A549 (cell line): ENCODE measurements around the gene CRYZ.

Source experiments
- CHD2 ChIP-seq: fragments of 150-350 bp; IDR thresholded peaks from 2 replicates; pipeline ENCODE4 v1.6.1; 2014; ENCODE audit warnings: low read length; ENCODE audit not compliant: partially characterized antibody
- EP300 ChIP-seq, 2 experiments: fragments of >200 bp; sonication (Bioruptor Twin); formaldehyde crosslinking; IDR thresholded peaks; 2 replicates in 1 of 2; 3 replicates in 1 of 2; pipeline ENCODE4 v1.6.1; 2016 to 2017
- FOSB ChIP-seq: fragments of 250-450 bp; sonication (Bioruptor Pico); IDR thresholded peaks from 2 replicates; pipeline ENCODE4 v1.5.0; 2020; ENCODE audit warnings: mild to moderate bottlenecking, moderate library complexity
- MAFK ChIP-seq: fragments of 450-650 bp; IDR thresholded peaks from 2 replicates; pipeline ENCODE4 v1.6.1; 2014; ENCODE audit not compliant: partially characterized antibody
- MAX ChIP-seq: IDR thresholded peaks from 2 replicates; pipeline ENCODE4 v1.6.1; 2012
- MYC ChIP-seq: IDR thresholded peaks from 2 replicates; pipeline ENCODE4 v1.6.1; 2012; ENCODE audit warnings: mild to moderate bottlenecking, inconsistent platforms, low read length, improper control_type of control experiment, borderline replicate concordance
- POLR2A ChIP-seq: IDR thresholded peaks from 2 replicates; pipeline ENCODE4 v1.6.1; 2012; ENCODE audit warnings: mild to moderate bottlenecking, low read length
- RAD21 ChIP-seq, 2 experiments: fragments of >200 bp in 1 of 2; sonication (Bioruptor Twin) in 1 of 2; formaldehyde crosslinking in 1 of 2; IDR thresholded peaks in 1 of 2; conservative IDR thresholded peaks in 1 of 2; 2 replicates in 1 of 2; 3 replicates in 1 of 2; pipeline ENCODE4 v1.6.1; 2012 to 2018; ENCODE audit warnings: inconsistent platforms in 1 of 2
- TF ChIP-seq, protein P1 (sequence below): fragments of >200 bp; sonication (Bioruptor Twin); formaldehyde crosslinking; IDR thresholded peaks from 3 replicates; pipeline ENCODE4 v1.5.1; 2016
- TF ChIP-seq, protein P2 (sequence below): IDR thresholded peaks from 2 replicates; pipeline ENCODE4 v1.6.1; 2012; ENCODE audit warnings: low read depth, borderline replicate concordance
- TF ChIP-seq, protein P3 (sequence below): fragments of 200-600 bp; sonication (generic); IDR thresholded peaks from 2 replicates; pipeline ENCODE4 v1.6.1; 2016; ENCODE audit warnings: antibody characterized with exemption, mild to moderate bottlenecking, moderate library complexity

- TF ChIP-seq, protein P1, sequence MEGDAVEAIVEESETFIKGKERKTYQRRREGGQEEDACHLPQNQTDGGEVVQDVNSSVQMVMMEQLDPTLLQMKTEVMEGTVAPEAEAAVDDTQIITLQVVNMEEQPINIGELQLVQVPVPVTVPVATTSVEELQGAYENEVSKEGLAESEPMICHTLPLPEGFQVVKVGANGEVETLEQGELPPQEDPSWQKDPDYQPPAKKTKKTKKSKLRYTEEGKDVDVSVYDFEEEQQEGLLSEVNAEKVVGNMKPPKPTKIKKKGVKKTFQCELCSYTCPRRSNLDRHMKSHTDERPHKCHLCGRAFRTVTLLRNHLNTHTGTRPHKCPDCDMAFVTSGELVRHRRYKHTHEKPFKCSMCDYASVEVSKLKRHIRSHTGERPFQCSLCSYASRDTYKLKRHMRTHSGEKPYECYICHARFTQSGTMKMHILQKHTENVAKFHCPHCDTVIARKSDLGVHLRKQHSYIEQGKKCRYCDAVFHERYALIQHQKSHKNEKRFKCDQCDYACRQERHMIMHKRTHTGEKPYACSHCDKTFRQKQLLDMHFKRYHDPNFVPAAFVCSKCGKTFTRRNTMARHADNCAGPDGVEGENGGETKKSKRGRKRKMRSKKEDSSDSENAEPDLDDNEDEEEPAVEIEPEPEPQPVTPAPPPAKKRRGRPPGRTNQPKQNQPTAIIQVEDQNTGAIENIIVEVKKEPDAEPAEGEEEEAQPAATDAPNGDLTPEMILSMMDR = no peak
- TF ChIP-seq POLR2A (no peak), EP300 (IDR thresholded peaks at IDR 0.05) (no peak), MAX (no peak), MYC (no peak), RAD21 (conservative IDR thresholded peaks at IDR 0.05 in 1 of 2, IDR thresholded peaks at IDR 0.05 in 1 of 2) (no peak), MAFK (no peak), CHD2 (no peak), FOSB (CRISPR knock-in tag) (no peak)
- TF ChIP-seq, protein P2, sequence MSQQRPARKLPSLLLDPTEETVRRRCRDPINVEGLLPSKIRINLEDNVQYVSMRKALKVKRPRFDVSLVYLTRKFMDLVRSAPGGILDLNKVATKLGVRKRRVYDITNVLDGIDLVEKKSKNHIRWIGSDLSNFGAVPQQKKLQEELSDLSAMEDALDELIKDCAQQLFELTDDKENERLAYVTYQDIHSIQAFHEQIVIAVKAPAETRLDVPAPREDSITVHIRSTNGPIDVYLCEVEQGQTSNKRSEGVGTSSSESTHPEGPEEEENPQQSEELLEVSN = no peak
- TF ChIP-seq, protein P3, sequence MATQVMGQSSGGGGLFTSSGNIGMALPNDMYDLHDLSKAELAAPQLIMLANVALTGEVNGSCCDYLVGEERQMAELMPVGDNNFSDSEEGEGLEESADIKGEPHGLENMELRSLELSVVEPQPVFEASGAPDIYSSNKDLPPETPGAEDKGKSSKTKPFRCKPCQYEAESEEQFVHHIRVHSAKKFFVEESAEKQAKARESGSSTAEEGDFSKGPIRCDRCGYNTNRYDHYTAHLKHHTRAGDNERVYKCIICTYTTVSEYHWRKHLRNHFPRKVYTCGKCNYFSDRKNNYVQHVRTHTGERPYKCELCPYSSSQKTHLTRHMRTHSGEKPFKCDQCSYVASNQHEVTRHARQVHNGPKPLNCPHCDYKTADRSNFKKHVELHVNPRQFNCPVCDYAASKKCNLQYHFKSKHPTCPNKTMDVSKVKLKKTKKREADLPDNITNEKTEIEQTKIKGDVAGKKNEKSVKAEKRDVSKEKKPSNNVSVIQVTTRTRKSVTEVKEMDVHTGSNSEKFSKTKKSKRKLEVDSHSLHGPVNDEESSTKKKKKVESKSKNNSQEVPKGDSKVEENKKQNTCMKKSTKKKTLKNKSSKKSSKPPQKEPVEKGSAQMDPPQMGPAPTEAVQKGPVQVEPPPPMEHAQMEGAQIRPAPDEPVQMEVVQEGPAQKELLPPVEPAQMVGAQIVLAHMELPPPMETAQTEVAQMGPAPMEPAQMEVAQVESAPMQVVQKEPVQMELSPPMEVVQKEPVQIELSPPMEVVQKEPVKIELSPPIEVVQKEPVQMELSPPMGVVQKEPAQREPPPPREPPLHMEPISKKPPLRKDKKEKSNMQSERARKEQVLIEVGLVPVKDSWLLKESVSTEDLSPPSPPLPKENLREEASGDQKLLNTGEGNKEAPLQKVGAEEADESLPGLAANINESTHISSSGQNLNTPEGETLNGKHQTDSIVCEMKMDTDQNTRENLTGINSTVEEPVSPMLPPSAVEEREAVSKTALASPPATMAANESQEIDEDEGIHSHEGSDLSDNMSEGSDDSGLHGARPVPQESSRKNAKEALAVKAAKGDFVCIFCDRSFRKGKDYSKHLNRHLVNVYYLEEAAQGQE = no peak
Measured at GRCh38 chr1:74715236-74715502, 17.7 kb downstream of the CRYZ start.
